Caco-2 (cell line): ENCODE data around the gene COL8A2. TPM values are rescaled to one million over a fixed set of nuclear protein-coding genes. Genes with fewer than 3 reads are reported as not detected.
A peak's percentile ranks its signal among the peaks of the same experiment; 100 is the strongest.

Experiments
- BruUV-seq: library from RNA; stranded (reverse); fragments of 400-500 nt; replicated peaks from 2 replicates; lab custom pipeline; 2021; lab: Mats Ljungman, UMichigan
- CTCF ChIA-PET: fragments of 300-600 bp; sonication (Branson Sonifier 250); formaldehyde crosslinking; loops from one replicate; lab custom pipeline; 2022; ENCODE audit warnings: antibody characterized with exemption; lab: Charles Lee
- POLR2A ChIA-PET: fragments of 300-600 bp; sonication (Branson Sonifier 250); formaldehyde crosslinking; loops from one replicate; lab custom pipeline; 2022; ENCODE audit warnings: antibody characterized with exemption; lab: Charles Lee
- DNase-seq, 2 experiments: peaks; one replicate each; pipeline versions ENCODE4 v3.0.0 to v3.0.0-alpha.2; 2020 to 2022
- H3K27me3 ChIP-seq: replicated peaks from 2 replicates; pipeline ENCODE4 v1.6.0; 2011; ENCODE audit warnings: low read length; ENCODE audit not compliant: control insufficient read depth, insufficient read depth
- H3K36me3 ChIP-seq: 2 replicates; pipeline ENCODE4 v1.5.1; 2011; ENCODE audit warnings: low read length; ENCODE audit not compliant: control insufficient read depth, insufficient read depth
- H3K4me1 ChIP-seq: fragments of 250-450 bp; sonication (Bioruptor Pico); 2 replicates; pipeline ENCODE4 v1.5.1; 2020; ENCODE audit warnings: mild to moderate bottlenecking
- H3K4me3 ChIP-seq: 2 replicates; pipeline ENCODE4 v1.5.1; 2011; ENCODE audit warnings: low read depth, mild to moderate bottlenecking, control low read depth, low read length
- H3K9me3 ChIP-seq: fragments of 250-450 bp; sonication (Bioruptor Pico); 2 replicates; pipeline ENCODE4 v1.5.1; 2020; ENCODE audit warnings: mild to moderate bottlenecking, moderate library complexity
- H3K27ac Mint-ChIP-seq: one replicate; pipeline ENCODE4 v1.8.0; 2022; ENCODE audit warnings: mixed read lengths; ENCODE audit not compliant: unreplicated experiment
- H3K27me3 Mint-ChIP-seq: one replicate; pipeline ENCODE4 v1.8.0; 2022; ENCODE audit warnings: mixed read lengths; ENCODE audit not compliant: insufficient read depth, unreplicated experiment
- H3K36me3 Mint-ChIP-seq: one replicate; pipeline ENCODE4 v1.8.0; 2022; ENCODE audit warnings: mild to moderate bottlenecking, mixed read lengths; ENCODE audit not compliant: insufficient read depth, unreplicated experiment
- H3K4me1 Mint-ChIP-seq: one replicate; pipeline ENCODE4 v1.8.0; 2022; ENCODE audit warnings: low read depth, mixed read lengths; ENCODE audit not compliant: unreplicated experiment
- H3K4me3 Mint-ChIP-seq: one replicate; pipeline ENCODE4 v1.8.0; 2022; ENCODE audit warnings: mild to moderate bottlenecking, moderate library complexity, mixed read lengths; ENCODE audit not compliant: unreplicated experiment
- H3K9me3 Mint-ChIP-seq: one replicate; pipeline ENCODE4 v1.8.0; 2022; ENCODE audit warnings: mixed read lengths; ENCODE audit not compliant: unreplicated experiment
- CTCF ChIP-seq, 2 experiments: fragments of 200-600 bp in 1 of 2; IDR thresholded peaks; 1 replicate in 1 of 2; 2 replicates in 1 of 2; pipeline versions ENCODE4 v1.5.1 to v1.8.0; 2011 to 2022; ENCODE audit warnings: antibody characterized with exemption in 1 of 2, control low read depth in 1 of 2, inconsistent platforms in 1 of 2, low read depth in 1 of 2, low read length in 1 of 2, mild to moderate bottlenecking in 1 of 2, moderate library complexity in 1 of 2; ENCODE audit not compliant: insufficient read depth in 1 of 2, severe bottlenecking in 1 of 2, unreplicated experiment in 1 of 2
- intact Hi-C: fragments of 100-400 bp; cut with micrococcal nuclease; formaldehyde crosslinking; loops from one replicate; pipeline ENCODE4 v1.10.0; 2022; ENCODE audit not compliant: unreplicated experiment
- total RNA-seq: library from RNA; stranded (reverse); gene quantifications from 2 replicates; pipeline ENCODE4 v1.2.3, GENCODE V29; 2022

Gene COL8A2
- total RNA-seq, 1 experiment from 2014 or later: 0.18 TPM

- Mint-ChIP-seq H3K27me3 (no peaks in the 10 kb centered on the region), H3K4me1 (no peaks in the 10 kb centered on the region), H3K27ac (no peak overlapping the region), H3K9me3 (no peaks in the 10 kb centered on the region), H3K4me3 (no peak overlapping the region), H3K36me3 (no peaks in the 10 kb centered on the region)
- DNase-seq: no peak
- Histone ChIP-seq H3K36me3 (no peaks in the 10 kb centered on the region), H3K4me3 (no peak overlapping the region), H3K27me3 (no peaks in the 10 kb centered on the region), H3K4me1 (no peaks in the 10 kb centered on the region), H3K9me3 (no peaks in the 10 kb centered on the region)
- CTCF ChIA-PET: no interaction called here
- POLR2A ChIA-PET: no interaction called here
- intact Hi-C loops: no loop called here
- BruUV-seq: no TSS peak
- TF ChIP-seq CTCF (IDR thresholded peaks at IDR 0.05; ENCODE audit: insufficient read depth in 1 of 2, low read depth in 1 of 2, low read length in 1 of 2, severe bottlenecking in 1 of 2, unreplicated experiment in 1 of 2): no peak
These were observed 23.5 kb downstream of the COL8A2 start for GRCh38 chr1:36101546-36101945.

- H3K4me1 ChIP-seq: no peaks in the 10 kb centered on the region
- no peak for TF ChIP-seq CTCF (IDR thresholded peaks at IDR 0.05; ENCODE audit: insufficient read depth in 1 of 2, low read depth in 1 of 2, low read length in 1 of 2, severe bottlenecking in 1 of 2, unreplicated experiment in 1 of 2)
- no peak overlapping the region for H3K4me3 ChIP-seq
- Mint-ChIP-seq H3K36me3 (no peaks in the 10 kb centered on the region), H3K4me3 (no peak overlapping the region), H3K4me1 (no peaks in the 10 kb centered on the region), H3K27me3 (no peaks in the 10 kb centered on the region), H3K27ac (no peak overlapping the region), H3K9me3 (no peaks in the 10 kb centered on the region)
- no peaks in the 10 kb centered on the region for H3K27me3 ChIP-seq
- DNase-seq: no peak
- intact Hi-C loops: no loop called here
- BruUV-seq: no TSS peak
- CTCF ChIA-PET: interaction anchor here (1.3 kb wide), 1 partner anchor 34 kb away, joined by 3 read pairs; no protein-coding TSS in a partner anchor
- POLR2A ChIA-PET: no interaction called here
- no peaks in the 10 kb centered on the region for H3K9me3 ChIP-seq
- no peaks in the 10 kb centered on the region for H3K36me3 ChIP-seq
These were observed 24.6 kb downstream of the COL8A2 start for GRCh38 chr1:36100376-36100775.

- ChIA-PET POLR2A (no interaction called here), CTCF (interaction anchor here (1.3 kb wide), 1 partner anchor 35 kb away, joined by 3 read pairs; no protein-coding TSS in a partner anchor)
- H3K36me3 ChIP-seq: no peaks in the 10 kb centered on the region
- H3K9me3 ChIP-seq: no peaks in the 10 kb centered on the region
- H3K4me1 ChIP-seq: no peaks in the 10 kb centered on the region
- peak; percentile 73 to 78 for DNase-seq
- H3K27me3 ChIP-seq: no peaks in the 10 kb centered on the region
- Mint-ChIP-seq H3K4me1 (no peaks in the 10 kb centered on the region), H3K27ac (no peak overlapping the region), H3K9me3 (no peaks in the 10 kb centered on the region), H3K4me3 (no peak overlapping the region), H3K27me3 (no peaks in the 10 kb centered on the region), H3K36me3 (no peaks in the 10 kb centered on the region)
- no peak overlapping the region for H3K4me3 ChIP-seq
- TF ChIP-seq CTCF (IDR thresholded peaks at IDR 0.05; ENCODE audit: insufficient read depth in 1 of 2, low read depth in 1 of 2, low read length in 1 of 2, severe bottlenecking in 1 of 2, unreplicated experiment in 1 of 2): peak; percentile 78 to 79
- intact Hi-C loops: loop anchor here (1.0 to 5.0 kb wide), 4 partner anchors 34 to 321 kb away; partner anchors contain the start of gene TRAPPC3
- BruUV-seq: no TSS peak
These were observed 25.2 kb downstream of the COL8A2 start for GRCh38 chr1:36099681-36100341.
